Adrenal gland (tissue), 5 donors: Measurements from ENCODE around the gene UCHL5.

Experiments used
- POLR2A ChIP-seq, 2 donors: fragments of 450-650 bp; IDR thresholded peaks; one replicate each; pipeline ENCODE4 v1.6.1; 2017; ENCODE audit warnings: antibody characterized with exemption in 2 of 2, mild to moderate bottlenecking in 2 of 2, moderate library complexity in 1 of 2
- TF ChIP-seq, protein P1 (sequence below), 6 experiments: fragments of 450-650 bp in 4 of 6; fragments of 200-600 bp in 2 of 6; sonication (generic) in 1 of 6; IDR thresholded peaks; 1 replicate in 5 of 6; 2 replicates in 1 of 6; pipeline versions ENCODE4 v1.5.1 to v1.8.0; 2016 to 2021; ENCODE audit warnings: antibody characterized with exemption in 6 of 6, mild to moderate bottlenecking in 2 of 6, moderate library complexity in 1 of 6
- donor health status: DM: no; HTN: no; CAD: no.

DNA sequence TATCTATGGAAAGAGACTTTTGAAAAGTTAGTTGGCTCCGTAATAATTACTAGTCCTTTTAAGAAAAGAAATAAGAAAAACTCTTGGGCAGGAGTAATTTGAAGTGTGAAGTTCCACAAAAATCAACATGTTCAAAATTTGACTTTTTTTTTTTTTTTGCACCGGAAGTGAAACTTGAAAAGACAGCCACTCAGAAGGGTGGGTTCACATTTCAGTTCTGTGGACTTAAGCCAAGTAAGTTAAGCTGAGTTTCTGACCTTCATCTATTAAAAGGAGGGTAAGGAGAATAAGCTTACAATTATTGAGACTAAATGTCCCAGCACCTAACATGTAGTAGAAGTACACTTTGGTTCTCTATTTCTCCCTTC is 11.2 kb upstream of the UCHL5 start:
- TF ChIP-seq, protein P1, sequence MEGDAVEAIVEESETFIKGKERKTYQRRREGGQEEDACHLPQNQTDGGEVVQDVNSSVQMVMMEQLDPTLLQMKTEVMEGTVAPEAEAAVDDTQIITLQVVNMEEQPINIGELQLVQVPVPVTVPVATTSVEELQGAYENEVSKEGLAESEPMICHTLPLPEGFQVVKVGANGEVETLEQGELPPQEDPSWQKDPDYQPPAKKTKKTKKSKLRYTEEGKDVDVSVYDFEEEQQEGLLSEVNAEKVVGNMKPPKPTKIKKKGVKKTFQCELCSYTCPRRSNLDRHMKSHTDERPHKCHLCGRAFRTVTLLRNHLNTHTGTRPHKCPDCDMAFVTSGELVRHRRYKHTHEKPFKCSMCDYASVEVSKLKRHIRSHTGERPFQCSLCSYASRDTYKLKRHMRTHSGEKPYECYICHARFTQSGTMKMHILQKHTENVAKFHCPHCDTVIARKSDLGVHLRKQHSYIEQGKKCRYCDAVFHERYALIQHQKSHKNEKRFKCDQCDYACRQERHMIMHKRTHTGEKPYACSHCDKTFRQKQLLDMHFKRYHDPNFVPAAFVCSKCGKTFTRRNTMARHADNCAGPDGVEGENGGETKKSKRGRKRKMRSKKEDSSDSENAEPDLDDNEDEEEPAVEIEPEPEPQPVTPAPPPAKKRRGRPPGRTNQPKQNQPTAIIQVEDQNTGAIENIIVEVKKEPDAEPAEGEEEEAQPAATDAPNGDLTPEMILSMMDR (IDR thresholded peaks at IDR 0.05), result no peak
- no peak for TF ChIP-seq POLR2A (IDR thresholded peaks at IDR 0.05)
